ENCODE results near the gene GNAO1.
"Not testable (repeated sequence)": the region's sequence is repeated elsewhere in the genome, so short reads cannot be mapped to it uniquely, and the experiment has no call there.

DNA sequence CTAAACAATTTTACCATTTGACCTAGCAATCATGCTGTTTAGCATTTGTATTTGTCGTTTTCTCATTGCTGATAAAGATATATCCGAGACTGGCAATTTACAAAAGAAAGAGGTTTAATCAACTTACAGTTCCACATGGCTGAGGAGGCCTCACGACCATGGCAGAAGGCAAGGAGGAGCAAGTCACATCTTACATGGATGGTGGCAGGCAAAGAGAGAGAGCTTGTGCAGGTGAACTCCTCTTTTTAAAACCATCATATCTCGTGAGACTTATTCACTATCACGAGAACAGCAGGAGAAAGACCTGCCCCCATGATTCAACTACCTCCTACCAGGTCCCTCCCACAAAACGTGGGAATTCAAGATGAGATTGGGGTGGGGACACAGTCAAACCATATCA lies 187.8 kb downstream of the GNAO1 start:
- TF ChIP-seq, protein P1, sequence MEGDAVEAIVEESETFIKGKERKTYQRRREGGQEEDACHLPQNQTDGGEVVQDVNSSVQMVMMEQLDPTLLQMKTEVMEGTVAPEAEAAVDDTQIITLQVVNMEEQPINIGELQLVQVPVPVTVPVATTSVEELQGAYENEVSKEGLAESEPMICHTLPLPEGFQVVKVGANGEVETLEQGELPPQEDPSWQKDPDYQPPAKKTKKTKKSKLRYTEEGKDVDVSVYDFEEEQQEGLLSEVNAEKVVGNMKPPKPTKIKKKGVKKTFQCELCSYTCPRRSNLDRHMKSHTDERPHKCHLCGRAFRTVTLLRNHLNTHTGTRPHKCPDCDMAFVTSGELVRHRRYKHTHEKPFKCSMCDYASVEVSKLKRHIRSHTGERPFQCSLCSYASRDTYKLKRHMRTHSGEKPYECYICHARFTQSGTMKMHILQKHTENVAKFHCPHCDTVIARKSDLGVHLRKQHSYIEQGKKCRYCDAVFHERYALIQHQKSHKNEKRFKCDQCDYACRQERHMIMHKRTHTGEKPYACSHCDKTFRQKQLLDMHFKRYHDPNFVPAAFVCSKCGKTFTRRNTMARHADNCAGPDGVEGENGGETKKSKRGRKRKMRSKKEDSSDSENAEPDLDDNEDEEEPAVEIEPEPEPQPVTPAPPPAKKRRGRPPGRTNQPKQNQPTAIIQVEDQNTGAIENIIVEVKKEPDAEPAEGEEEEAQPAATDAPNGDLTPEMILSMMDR (IDR thresholded peaks at IDR 0.05) = not testable (repeated sequence)
- TF ChIP-seq POLR2A (IDR thresholded peaks at IDR 0.05) = not testable (repeated sequence)
